CD4-positive, alpha-beta T cell (primary cell): Measurements from ENCODE around the gene RAD18. TPM values are rescaled to one million over a fixed set of nuclear protein-coding genes. Genes with fewer than 3 reads are reported as not detected.

ENCODE experiments used
- ATAC-seq: fragments of 200-7000 bp; cut with Tn5 transposase; one replicate; pipeline ENCODE4 v1.10.0; 2022; ENCODE audit warnings: mild to moderate bottlenecking; ENCODE audit not compliant: poor library complexity
- CTCF ChIA-PET: fragments of 350-600 bp; sonication (Branson Sonifier 250); formaldehyde crosslinking; loops from one replicate; lab custom pipeline; 2021; ENCODE audit warnings: antibody characterized with exemption, inconsistent platforms; lab: Charles Lee
- POLR2A ChIA-PET: fragments of 350-600 bp; sonication (Branson Sonifier 250); formaldehyde crosslinking; loops from one replicate; lab custom pipeline; 2021; ENCODE audit warnings: antibody characterized with exemption, inconsistent platforms; lab: Charles Lee
- DNase-seq, 14 experiments: peaks; one replicate each; pipeline ENCODE4 v3.0.0-alpha.2; 2013 to 2020; ENCODE audit warnings: mixed read lengths in 2 of 14
- H3K27ac ChIP-seq, 2 donors: one replicate each; pipeline versions ENCODE4 v1.5.1 to v1.7.0; 2013; ENCODE audit warnings: low read length in 2 of 2, low read depth in 1 of 2, mild to moderate bottlenecking in 1 of 2
- H3K27me3 ChIP-seq, 2 experiments: 1 replicate in 1 of 2; 2 replicates in 1 of 2; pipeline versions ENCODE4 v1.6.1 to v1.7.0; 2013; ENCODE audit warnings: low read length in 2 of 2, control low read depth in 1 of 2, mild to moderate bottlenecking in 1 of 2, moderate library complexity in 1 of 2; ENCODE audit not compliant: insufficient read depth in 2 of 2, control insufficient read depth in 1 of 2
- H3K36me3 ChIP-seq: one replicate; pipeline ENCODE4 v1.6.1; 2013; ENCODE audit warnings: low read length, control low read depth; ENCODE audit not compliant: insufficient read depth
- H3K4me1 ChIP-seq: one replicate; pipeline ENCODE4 v1.6.1; 2013; ENCODE audit warnings: low read length, control low read depth; ENCODE audit not compliant: insufficient read depth
- H3K4me3 ChIP-seq: one replicate; pipeline ENCODE4 v1.5.1; 2013; ENCODE audit warnings: mild to moderate bottlenecking, low read length, moderate library complexity
- H3K9me3 ChIP-seq, 2 experiments: 1 replicate in 1 of 2; 2 replicates in 1 of 2; pipeline versions ENCODE4 v1.6.1 to v1.7.0; 2013; ENCODE audit warnings: low read length in 2 of 2, mild to moderate bottlenecking in 2 of 2, control low read depth in 1 of 2, moderate library complexity in 1 of 2; ENCODE audit not compliant: control insufficient read depth in 1 of 2, insufficient read depth in 1 of 2
- H3K27ac Mint-ChIP-seq: one replicate; pipeline ENCODE4 v1.8.0; 2020; ENCODE audit warnings: mixed read lengths
- H3K27me3 Mint-ChIP-seq: one replicate; pipeline ENCODE4 v1.8.0; 2021; ENCODE audit warnings: mixed read lengths
- H3K36me3 Mint-ChIP-seq: one replicate; pipeline ENCODE4 v1.8.0; 2021; ENCODE audit warnings: low read depth, mixed read lengths
- H3K4me1 Mint-ChIP-seq: one replicate; pipeline ENCODE4 v1.8.0; 2021; ENCODE audit warnings: low read depth, mixed read lengths
- H3K4me3 Mint-ChIP-seq: one replicate; pipeline ENCODE4 v1.8.0; 2020; ENCODE audit warnings: mild to moderate bottlenecking, mixed read lengths
- H3K9me3 Mint-ChIP-seq: one replicate; pipeline ENCODE4 v1.8.0; 2020; ENCODE audit warnings: mixed read lengths
- intact Hi-C, 2 experiments: fragments of 100-400 bp; cut with DNase I in 1 of 2; cut with micrococcal nuclease in 1 of 2; formaldehyde crosslinking; loops; one replicate each; pipeline versions ENCODE4 v1.15.1 to v1.9.0; 2023 to 2025; cut with DNase I, micrococcal nuclease
- total RNA-seq, 174 experiments: library from RNA in 2 of 174; stranded (reverse) in 2 of 174; gene quantifications; one replicate each; pipeline ENCODE4 v1.2.3 and lab custom pipeline; 2021 to 2026
- TF ChIP-seq, protein P1 (sequence below): fragments of 200-600 bp; IDR thresholded peaks from one replicate; pipeline ENCODE4 v1.8.0; 2022; ENCODE audit warnings: antibody characterized with exemption, mild to moderate bottlenecking

The RAD18 gene
- total RNA-seq, 2 experiments from 2014 or later = 9.6 to 10.0 TPM

DNA sequence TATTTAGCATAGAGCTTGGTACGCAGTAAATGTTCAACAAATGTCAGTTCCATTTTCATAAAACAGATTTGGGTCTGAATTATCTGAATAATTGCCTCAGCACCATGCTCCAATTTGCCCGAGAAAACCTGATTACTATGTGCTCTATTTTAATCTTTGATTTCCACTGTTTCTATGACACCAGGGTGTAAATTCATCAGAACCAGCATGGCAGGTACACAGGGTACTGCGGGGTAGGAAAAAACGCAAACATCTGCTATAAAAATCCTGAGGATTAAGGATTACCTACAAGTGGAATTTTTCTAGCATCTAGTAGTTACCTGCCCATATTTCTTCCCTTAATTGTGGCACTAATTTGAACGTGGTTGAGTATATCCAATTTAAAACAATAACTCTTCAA, 70.3 kb downstream of the RAD18 start:
- Mint-ChIP-seq H3K9me3 (no peaks in the 10 kb centered on the region), H3K27me3 (no peaks in the 10 kb centered on the region), H3K4me3 (no peak overlapping the region), H3K4me1 (no peaks in the 10 kb centered on the region), H3K27ac (no peak overlapping the region), H3K36me3 (peaks cover 65% of the 10 kb centered on the region)
- DNase-seq (no peak), ATAC-seq (no peak)
- no peaks in the 10 kb centered on the region for H3K9me3 ChIP-seq
- ChIA-PET CTCF (interaction anchor here (0.8 kb wide), 1 partner anchor 18 kb away, joined by 3 read pairs; no protein-coding TSS in a partner anchor), POLR2A (interaction anchor here (1.2 kb wide), 1 partner anchor 29 kb away, joined by 3 read pairs; no protein-coding TSS in a partner anchor)
- H3K4me1 ChIP-seq = no peaks in the 10 kb centered on the region
- H3K27ac ChIP-seq = no peak overlapping the region
- no peaks in the 10 kb centered on the region for H3K27me3 ChIP-seq
- no peak overlapping the region for H3K4me3 ChIP-seq
- TF ChIP-seq, protein P1, sequence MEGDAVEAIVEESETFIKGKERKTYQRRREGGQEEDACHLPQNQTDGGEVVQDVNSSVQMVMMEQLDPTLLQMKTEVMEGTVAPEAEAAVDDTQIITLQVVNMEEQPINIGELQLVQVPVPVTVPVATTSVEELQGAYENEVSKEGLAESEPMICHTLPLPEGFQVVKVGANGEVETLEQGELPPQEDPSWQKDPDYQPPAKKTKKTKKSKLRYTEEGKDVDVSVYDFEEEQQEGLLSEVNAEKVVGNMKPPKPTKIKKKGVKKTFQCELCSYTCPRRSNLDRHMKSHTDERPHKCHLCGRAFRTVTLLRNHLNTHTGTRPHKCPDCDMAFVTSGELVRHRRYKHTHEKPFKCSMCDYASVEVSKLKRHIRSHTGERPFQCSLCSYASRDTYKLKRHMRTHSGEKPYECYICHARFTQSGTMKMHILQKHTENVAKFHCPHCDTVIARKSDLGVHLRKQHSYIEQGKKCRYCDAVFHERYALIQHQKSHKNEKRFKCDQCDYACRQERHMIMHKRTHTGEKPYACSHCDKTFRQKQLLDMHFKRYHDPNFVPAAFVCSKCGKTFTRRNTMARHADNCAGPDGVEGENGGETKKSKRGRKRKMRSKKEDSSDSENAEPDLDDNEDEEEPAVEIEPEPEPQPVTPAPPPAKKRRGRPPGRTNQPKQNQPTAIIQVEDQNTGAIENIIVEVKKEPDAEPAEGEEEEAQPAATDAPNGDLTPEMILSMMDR = no peak
- intact Hi-C loops = no loop called here
- H3K36me3 ChIP-seq = peaks cover 8% of the 10 kb centered on the region

DNA sequence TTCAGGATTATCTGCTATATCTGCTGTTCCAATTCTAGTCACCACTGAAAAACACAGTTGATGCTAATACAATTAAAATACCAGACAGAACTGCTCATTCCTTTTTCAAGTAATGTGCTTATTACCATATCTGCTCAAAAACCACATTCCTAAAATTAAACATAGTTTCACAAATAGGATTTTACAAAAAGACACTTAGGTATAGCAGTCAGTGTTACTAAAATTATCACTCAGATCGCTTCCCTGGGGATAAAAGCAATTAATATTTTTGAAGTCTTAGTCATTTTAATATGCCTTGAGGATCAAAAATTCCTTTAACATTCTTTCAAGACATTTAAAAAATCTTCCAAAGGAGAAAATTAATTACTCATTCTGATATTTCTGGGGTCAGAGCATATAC, 71.5 kb downstream of the RAD18 start:
- no peaks in the 10 kb centered on the region for H3K9me3 ChIP-seq
- H3K27me3 ChIP-seq = no peaks in the 10 kb centered on the region
- no peaks in the 10 kb centered on the region for H3K4me1 Mint-ChIP-seq
- no peak overlapping the region for H3K4me3 Mint-ChIP-seq
- ChIA-PET POLR2A (interaction anchor here (1.2 kb wide), 1 partner anchor 31 kb away, joined by 3 read pairs; no protein-coding TSS in a partner anchor), CTCF (no interaction called here)
- peaks cover 70% of the 10 kb centered on the region for H3K36me3 Mint-ChIP-seq
- intact Hi-C loops = no loop called here
- no peak for DNase-seq
- TF ChIP-seq, protein P1 = no peak
- peaks cover 4% of the 10 kb centered on the region for H3K36me3 ChIP-seq
- ATAC-seq = no peak
- no peaks in the 10 kb centered on the region for H3K9me3 Mint-ChIP-seq
- H3K27me3 Mint-ChIP-seq = no peaks in the 10 kb centered on the region
- no peak overlapping the region for H3K27ac ChIP-seq
- H3K27ac Mint-ChIP-seq = no peak overlapping the region
- no peak overlapping the region for H3K4me3 ChIP-seq
- no peaks in the 10 kb centered on the region for H3K4me1 ChIP-seq

DNA sequence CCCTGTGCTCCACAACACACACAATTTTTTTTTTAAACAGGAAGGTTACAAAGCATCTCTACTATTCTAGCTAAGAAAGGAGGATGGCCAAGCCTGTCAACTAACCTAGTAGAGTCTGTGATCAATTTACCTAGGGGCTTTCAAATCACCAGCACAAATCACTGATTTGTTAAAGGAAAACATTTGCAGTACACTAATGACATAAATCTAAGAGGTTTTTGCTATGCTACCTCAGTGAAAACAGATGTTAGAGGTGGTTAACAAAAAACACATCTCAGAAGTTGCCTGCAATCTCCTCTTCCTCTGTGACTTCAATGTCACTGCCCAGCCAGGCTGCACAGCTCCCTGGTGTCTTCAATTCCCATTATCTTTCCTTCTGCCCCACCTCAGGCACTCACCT, 72.0 kb downstream of the RAD18 start:
- H3K9me3 ChIP-seq = no peaks in the 10 kb centered on the region
- POLR2A ChIA-PET = no interaction called here
- no peak overlapping the region for H3K4me3 ChIP-seq
- H3K36me3 ChIP-seq = peaks cover 4% of the 10 kb centered on the region
- intact Hi-C loops = no loop called here
- Mint-ChIP-seq H3K27ac (no peak overlapping the region), H3K9me3 (no peaks in the 10 kb centered on the region), H3K27me3 (no peaks in the 10 kb centered on the region), H3K36me3 (peaks cover 70% of the 10 kb centered on the region), H3K4me3 (no peak overlapping the region), H3K4me1 (no peaks in the 10 kb centered on the region)
- CTCF ChIA-PET = no interaction called here
- no peak overlapping the region for H3K27ac ChIP-seq
- TF ChIP-seq, protein P1 = no peak
- ATAC-seq (no peak), DNase-seq (no peak)
- no peaks in the 10 kb centered on the region for H3K4me1 ChIP-seq
- H3K27me3 ChIP-seq = no peaks in the 10 kb centered on the region
